MM.1S (cell line): Measurements from ENCODE around the gene CCDC40.
"Not testable (repeated sequence)": the region's sequence is repeated elsewhere in the genome, so short reads cannot be mapped to it uniquely, and the experiment has no call there.

ENCODE experiments used
- DNase-seq: peaks from one replicate; pipeline ENCODE4 v3.0.0-alpha.2; 2015
- H2AFZ ChIP-seq: fragments of 300-600 bp; sonication (generic); 2 replicates; pipeline ENCODE4 v1.6.0; 2016; ENCODE audit warnings: antibody characterized with exemption, low read length
- H3F3A ChIP-seq: fragments of 300-600 bp; sonication (generic); 2 replicates; pipeline ENCODE4 v1.6.1; 2016; ENCODE audit warnings: mild to moderate bottlenecking, antibody characterized with exemption, low read length, moderate library complexity, mixed read lengths; ENCODE audit not compliant: insufficient read depth
- H3K27ac ChIP-seq: fragments of 300-600 bp; sonication (generic); 2 replicates; pipeline ENCODE4 v1.5.1; 2016; ENCODE audit warnings: mild to moderate bottlenecking, low read length
- H3K27me3 ChIP-seq: fragments of 300-600 bp; sonication (generic); replicated peaks from 2 replicates; pipeline ENCODE4 v1.6.0; 2016; ENCODE audit warnings: low read length; ENCODE audit not compliant: insufficient read depth
- H3K36me3 ChIP-seq: fragments of 300-600 bp; sonication (generic); replicated peaks from 2 replicates; pipeline ENCODE4 v1.6.1; 2016; ENCODE audit warnings: mild to moderate bottlenecking, low read length, mixed read lengths; ENCODE audit not compliant: insufficient read depth
- H3K4me1 ChIP-seq: fragments of 300-600 bp; sonication (generic); 2 replicates; pipeline ENCODE4 v1.6.1; 2016; ENCODE audit warnings: low read length, mixed read lengths
- H3K4me2 ChIP-seq: fragments of 300-600 bp; sonication (generic); 2 replicates; pipeline ENCODE4 v1.6.0; 2016; ENCODE audit warnings: low read depth, low read length
- H3K4me3 ChIP-seq: fragments of 300-600 bp; sonication (generic); 2 replicates; pipeline ENCODE4 v1.5.1; 2016; ENCODE audit warnings: low read length, mixed read lengths
- H3K79me2 ChIP-seq: fragments of 300-600 bp; sonication (generic); 2 replicates; pipeline ENCODE4 v1.6.1; 2016; ENCODE audit warnings: mixed run types, low read length, mixed read lengths
- H3K9ac ChIP-seq: fragments of 300-600 bp; sonication (generic); 2 replicates; pipeline ENCODE4 v1.6.1; 2016; ENCODE audit warnings: low read length, mixed read lengths
- H3K9me2 ChIP-seq: fragments of 300-600 bp; sonication (generic); replicated peaks from 2 replicates; pipeline ENCODE4 v1.6.1; 2016; ENCODE audit warnings: mild to moderate bottlenecking, low read length, mixed read lengths; ENCODE audit not compliant: insufficient read depth
- H3K9me3 ChIP-seq: fragments of 300-600 bp; sonication (generic); replicated peaks from 2 replicates; pipeline ENCODE4 v1.6.1; 2016; ENCODE audit warnings: mild to moderate bottlenecking, low read length, mixed read lengths; ENCODE audit not compliant: insufficient read depth
- H4K20me1 ChIP-seq: fragments of 300-600 bp; sonication (generic); 2 replicates; pipeline ENCODE4 v1.6.1; 2016; ENCODE audit warnings: mild to moderate bottlenecking, low read length, moderate library complexity, mixed read lengths; ENCODE audit not compliant: insufficient read depth
- CTCF ChIP-seq: fragments of 300-600 bp; sonication (generic); IDR thresholded peaks from 2 replicates; pipeline ENCODE4 v1.5.1; 2016; ENCODE audit warnings: antibody characterized with exemption, low read length, mixed read lengths
- EZH2 ChIP-seq: fragments of 300-600 bp; sonication (generic); optimal IDR thresholded peaks from 2 replicates; pipeline ENCODE3; 2017; ENCODE audit warnings: low read depth, mild to moderate bottlenecking, antibody characterized with exemption, low read length, mixed read lengths
- EZH2phosphoT487 ChIP-seq: fragments of 300-600 bp; sonication (generic); IDR thresholded peaks from 2 replicates; pipeline ENCODE4 v1.6.1; 2018; ENCODE audit warnings: antibody characterized with exemption, low read length

CCDC40 gene

GRCh38 chr17:79992649-79993389, 43.6 kb upstream of the CCDC40 start:
- Histone ChIP-seq H3K79me2 (no peaks in the 10 kb centered on the region), H3K4me3 (0 out of 2 replicates have a peak overlapping the region, but pooled peaks have one; percentile 32), H4K20me1 (no peaks in the 10 kb centered on the region), H3K27me3 (peaks cover 94% of the 10 kb centered on the region), H3K9ac (peak overlapping the region; percentile 30; the same call in 1 of the 2 replicates), H3F3A (peaks cover 6% of the 10 kb centered on the region; the same call in 1 of the 2 replicates), H3K27ac (peak overlapping the region; percentile 43; the same call in 1 of the 2 replicates), H3K9me3 (no peaks in the 10 kb centered on the region), H2AFZ (peak overlapping the region; percentile 79; the same call in 1 of the 2 replicates), H3K9me2 (no peaks in the 10 kb centered on the region), H3K4me1 (peaks cover 27% of the 10 kb centered on the region), H3K4me2 (peak overlapping the region; percentile 79), H3K36me3 (no peaks in the 10 kb centered on the region)
- no peak for TF ChIP-seq EZH2
- TF ChIP-seq EZH2phosphoT487, result no peak
- TF ChIP-seq CTCF, result no peak
- no peak for DNase-seq

- peak overlapping the region; percentile 79 for H3K4me2 ChIP-seq
- H2AFZ ChIP-seq, result peak overlapping the region; percentile 79
- peak overlapping the region; percentile 32; the same call in 1 of the 2 replicates for H3K4me3 ChIP-seq
Observed at GRCh38 chr17:79993390-79994227, 42.8 kb upstream of the CCDC40 start.

GRCh38 chr17:79994228-79994569, 42.2 kb upstream of the CCDC40 start:
- H3K9me3 ChIP-seq, DNase-seq, H3K79me2 ChIP-seq, H3K27ac ChIP-seq, H3K9me2 ChIP-seq, H2AFZ ChIP-seq, H3K4me3 ChIP-seq, H3K36me3 ChIP-seq, H3F3A ChIP-seq, H3K9ac ChIP-seq, H4K20me1 ChIP-seq: not testable (repeated sequence)
- H3K4me1 ChIP-seq, result peaks cover 24% of the 10 kb centered on the region
- H3K4me2 ChIP-seq, result peak overlapping the region; percentile 79; the same call in 1 of the 2 replicates
- H3K27me3 ChIP-seq, result peaks cover 94% of the 10 kb centered on the region

More at GRCh38 chr17:79993390-79994227, 42.8 kb upstream of the CCDC40 start:
- Histone ChIP-seq H3K36me3 (no peaks in the 10 kb centered on the region), H3K4me1 (peaks cover 24% of the 10 kb centered on the region), H3K9ac (peak overlapping the region; percentile 30; the same call in 1 of the 2 replicates), H4K20me1 (no peaks in the 10 kb centered on the region), H3K9me2 (no peaks in the 10 kb centered on the region), H3F3A (peaks cover 6% of the 10 kb centered on the region; the same call in 1 of the 2 replicates), H3K27me3 (peaks cover 94% of the 10 kb centered on the region), H3K79me2 (no peaks in the 10 kb centered on the region), H3K9me3 (no peaks in the 10 kb centered on the region), H3K27ac (peak overlapping the region; percentile 43; the same call in 1 of the 2 replicates)
- DNase-seq, result peak; percentile 29
- TF ChIP-seq EZH2 (no peak), CTCF (no peak), EZH2phosphoT487 (no peak)
